Osteoblast (primary cell): ENCODE data around the gene CLDN15. TPM values are rescaled to one million over a fixed set of nuclear protein-coding genes. Genes with fewer than 3 reads are reported as not detected.

Experiments used
- DNase-seq: peaks from one replicate; pipeline ENCODE4 v3.0.0; 2011; ENCODE audit warnings: low spot score, mixed read lengths; ENCODE audit not compliant: insufficient read length; ENCODE audit errors: missing footprints
- H2AFZ ChIP-seq: 2 replicates; pipeline ENCODE4 v1.6.0; 2011; ENCODE audit warnings: mild to moderate bottlenecking, low read length
- H3K27ac ChIP-seq: 2 replicates; pipeline ENCODE4 v1.5.1; 2011; ENCODE audit warnings: mild to moderate bottlenecking, low read depth, low read length, moderate library complexity
- H3K27me3 ChIP-seq: 2 replicates; pipeline ENCODE4 v1.6.0; 2012; ENCODE audit warnings: mild to moderate bottlenecking, control low read depth, inconsistent platforms, low read length, moderate library complexity; ENCODE audit not compliant: insufficient read depth
- H3K36me3 ChIP-seq: 2 replicates; pipeline ENCODE4 v1.5.1; 2011; ENCODE audit warnings: mild to moderate bottlenecking, low read length, control low read depth, moderate library complexity; ENCODE audit not compliant: insufficient read depth
- H3K4me1 ChIP-seq: 2 replicates; pipeline ENCODE4 v1.5.1; 2011; ENCODE audit warnings: mild to moderate bottlenecking, low read length, control low read depth, moderate library complexity; ENCODE audit not compliant: insufficient read depth
- H3K4me2 ChIP-seq: 2 replicates; pipeline ENCODE4 v1.6.0; 2011; ENCODE audit warnings: mild to moderate bottlenecking, low read length; ENCODE audit not compliant: insufficient read depth
- H3K4me3 ChIP-seq: fragments of 200-600 bp; sonication (generic); 3 replicates; pipeline ENCODE4 v1.5.1; 2012; ENCODE audit warnings: mild to moderate bottlenecking, low read length, inconsistent platforms; ENCODE audit not compliant: insufficient read depth
- H3K79me2 ChIP-seq: 2 replicates; pipeline ENCODE4 v1.6.0; 2012; ENCODE audit warnings: mild to moderate bottlenecking, low read length, control low read depth, inconsistent platforms; ENCODE audit not compliant: insufficient read depth
- H3K9me3 ChIP-seq: 2 replicates; pipeline ENCODE4 v1.5.1; 2011; ENCODE audit warnings: low read depth, low read length, control low read depth
- H4K20me1 ChIP-seq: 2 replicates; pipeline ENCODE4 v1.6.0; 2012; ENCODE audit warnings: mild to moderate bottlenecking, low read length, control low read depth; ENCODE audit not compliant: insufficient read depth
- total RNA-seq: library from RNA; depleted of rRNA; stranded (reverse); fragments of >200 nt; gene quantifications from 2 replicates; pipeline ENCODE4 v1.2.3, GENCODE V29; 2012
- TF ChIP-seq, protein P1 (sequence below): IDR thresholded peaks from 2 replicates; pipeline ENCODE4 v1.5.1; 2011; ENCODE audit warnings: mild to moderate bottlenecking, low read depth, low read length, moderate library complexity; ENCODE audit errors: extremely low read depth

The CLDN15 gene
- total RNA-seq, 1 donor: 3.3 TPM

DNA sequence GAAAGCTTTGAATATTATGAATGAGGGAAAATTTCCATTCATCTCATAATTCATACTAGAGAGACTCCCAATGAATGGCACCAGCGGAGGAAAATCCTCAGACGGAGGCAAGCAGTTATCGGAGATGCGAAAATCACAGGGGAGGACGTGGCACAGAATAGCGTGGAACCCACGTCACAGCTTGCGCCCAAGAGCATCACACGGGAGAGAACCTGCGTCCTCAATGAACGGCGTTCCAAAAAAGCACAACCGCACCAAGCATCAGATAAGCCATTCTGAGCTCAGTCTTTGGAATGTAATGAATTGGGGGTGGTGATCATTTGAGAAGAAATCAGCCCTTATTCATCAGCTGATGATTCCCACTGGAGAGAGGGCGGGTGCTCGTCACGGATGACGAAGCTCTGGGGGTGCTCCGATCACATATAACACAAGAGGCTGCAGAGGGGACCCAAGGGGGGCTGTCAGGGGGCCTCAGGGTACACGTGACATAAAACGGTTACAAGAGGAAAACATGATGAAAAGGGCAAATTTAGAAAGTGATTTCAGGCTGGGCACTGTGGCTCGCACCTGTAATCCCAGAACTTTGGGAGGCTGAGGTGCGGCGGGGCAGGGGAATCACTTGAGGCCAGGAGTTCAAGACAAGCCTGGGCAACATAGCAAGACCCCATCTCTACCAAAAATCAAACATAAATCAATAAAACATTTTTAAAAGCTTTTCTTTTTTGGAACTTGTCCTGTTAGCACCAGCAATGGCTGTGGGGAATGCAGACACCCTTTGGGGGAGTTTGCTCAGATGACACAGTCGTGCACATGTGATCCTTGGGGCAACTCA is 41.1 kb upstream of the CLDN15 start:
- no peaks in the 10 kb centered on the region for H3K79me2 ChIP-seq
- H4K20me1 ChIP-seq: no peaks in the 10 kb centered on the region
- H3K9me3 ChIP-seq: no peaks in the 10 kb centered on the region
- no peaks in the 10 kb centered on the region for H3K36me3 ChIP-seq
- TF ChIP-seq, protein P1, sequence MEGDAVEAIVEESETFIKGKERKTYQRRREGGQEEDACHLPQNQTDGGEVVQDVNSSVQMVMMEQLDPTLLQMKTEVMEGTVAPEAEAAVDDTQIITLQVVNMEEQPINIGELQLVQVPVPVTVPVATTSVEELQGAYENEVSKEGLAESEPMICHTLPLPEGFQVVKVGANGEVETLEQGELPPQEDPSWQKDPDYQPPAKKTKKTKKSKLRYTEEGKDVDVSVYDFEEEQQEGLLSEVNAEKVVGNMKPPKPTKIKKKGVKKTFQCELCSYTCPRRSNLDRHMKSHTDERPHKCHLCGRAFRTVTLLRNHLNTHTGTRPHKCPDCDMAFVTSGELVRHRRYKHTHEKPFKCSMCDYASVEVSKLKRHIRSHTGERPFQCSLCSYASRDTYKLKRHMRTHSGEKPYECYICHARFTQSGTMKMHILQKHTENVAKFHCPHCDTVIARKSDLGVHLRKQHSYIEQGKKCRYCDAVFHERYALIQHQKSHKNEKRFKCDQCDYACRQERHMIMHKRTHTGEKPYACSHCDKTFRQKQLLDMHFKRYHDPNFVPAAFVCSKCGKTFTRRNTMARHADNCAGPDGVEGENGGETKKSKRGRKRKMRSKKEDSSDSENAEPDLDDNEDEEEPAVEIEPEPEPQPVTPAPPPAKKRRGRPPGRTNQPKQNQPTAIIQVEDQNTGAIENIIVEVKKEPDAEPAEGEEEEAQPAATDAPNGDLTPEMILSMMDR: no peak
- no peak overlapping the region for H3K4me2 ChIP-seq
- no peak for DNase-seq
- peaks cover 16% of the 10 kb centered on the region for H3K27me3 ChIP-seq
- H3K4me1 ChIP-seq: no peaks in the 10 kb centered on the region
- H2AFZ ChIP-seq: no peak overlapping the region
- H3K27ac ChIP-seq: no peak overlapping the region
- no peak overlapping the region for H3K4me3 ChIP-seq

DNA sequence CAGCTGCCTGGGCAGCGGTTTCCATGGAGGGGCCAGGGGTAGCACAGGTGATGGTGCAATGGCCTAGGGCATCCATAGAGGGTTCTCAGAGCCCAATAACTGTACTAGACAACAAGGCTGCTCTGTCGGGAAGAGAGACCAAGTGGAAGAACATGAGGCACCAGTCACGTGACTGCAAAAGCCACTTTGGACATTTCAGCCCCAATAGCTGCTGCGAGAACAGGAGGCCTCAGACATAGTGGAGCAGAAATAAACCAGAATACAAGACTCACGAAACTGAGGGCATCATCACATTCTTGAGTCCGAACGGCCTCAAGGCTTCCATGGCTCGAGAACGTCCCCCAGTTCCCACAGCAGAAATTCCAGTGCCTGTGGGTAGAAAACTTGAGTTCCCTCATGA is 39.6 kb upstream of the CLDN15 start:
- TF ChIP-seq, protein P1: no peak
- Histone ChIP-seq H3K9me3 (no peaks in the 10 kb centered on the region), H3K4me2 (no peak overlapping the region), H3K4me3 (no peak overlapping the region), H3K27me3 (peaks cover 18% of the 10 kb centered on the region), H3K4me1 (no peaks in the 10 kb centered on the region), H3K79me2 (no peaks in the 10 kb centered on the region), H2AFZ (no peak overlapping the region), H4K20me1 (no peaks in the 10 kb centered on the region), H3K36me3 (no peaks in the 10 kb centered on the region), H3K27ac (no peak overlapping the region)
- no peak for DNase-seq

DNA sequence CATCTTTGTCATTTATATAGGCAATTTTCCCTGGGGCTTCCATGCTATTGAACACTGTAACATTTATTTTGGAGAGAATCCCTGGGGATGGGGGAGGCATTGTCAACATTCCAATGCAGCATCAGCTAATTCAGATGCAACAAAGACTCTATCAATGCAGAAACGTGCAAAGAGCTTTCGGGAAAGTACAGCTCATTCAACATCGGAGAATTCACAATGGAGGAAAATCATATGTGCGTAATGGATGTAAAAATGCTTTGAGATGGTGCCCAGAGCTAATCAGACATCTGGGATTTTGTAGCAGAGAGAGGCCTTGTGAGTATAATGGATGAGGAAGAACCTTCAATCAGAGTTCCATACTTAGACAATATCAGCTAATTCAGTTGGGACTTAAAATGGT is 35.6 kb upstream of the CLDN15 start:
- Histone ChIP-seq H4K20me1 (no peaks in the 10 kb centered on the region), H3K9me3 (no peaks in the 10 kb centered on the region), H3K27me3 (peaks cover 18% of the 10 kb centered on the region), H3K36me3 (no peaks in the 10 kb centered on the region), H3K4me2 (no peak overlapping the region), H2AFZ (no peak overlapping the region), H3K4me3 (no peak overlapping the region), H3K79me2 (no peaks in the 10 kb centered on the region), H3K27ac (no peak overlapping the region), H3K4me1 (no peaks in the 10 kb centered on the region)
- no peak for DNase-seq
- TF ChIP-seq, protein P1: no peak

DNA sequence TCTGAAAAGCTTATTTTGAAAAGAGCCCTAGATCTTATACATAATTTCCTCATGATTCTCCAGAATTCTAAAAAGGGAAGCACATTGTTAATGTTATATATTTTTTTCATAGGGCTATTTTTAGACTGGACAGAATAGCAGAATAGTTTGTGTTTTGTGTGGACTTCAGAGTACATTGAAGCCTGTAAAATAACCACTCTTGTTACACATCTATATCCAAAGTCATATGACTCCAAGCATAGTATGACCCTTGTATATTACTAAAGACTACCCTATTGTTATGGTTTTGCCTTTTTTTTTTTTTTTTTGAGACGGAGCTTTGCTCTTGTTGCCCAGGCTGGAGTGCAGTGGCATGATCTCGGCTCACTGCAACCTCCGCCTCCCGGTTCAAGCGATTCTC is 33.4 kb upstream of the CLDN15 start:
- Histone ChIP-seq H3K36me3 (no peaks in the 10 kb centered on the region), H2AFZ (no peak overlapping the region), H3K4me3 (no peak overlapping the region), H3K27me3 (peaks cover 5% of the 10 kb centered on the region), H3K9me3 (no peaks in the 10 kb centered on the region), H3K79me2 (no peaks in the 10 kb centered on the region), H3K4me1 (no peaks in the 10 kb centered on the region), H3K27ac (no peak overlapping the region), H4K20me1 (no peaks in the 10 kb centered on the region), H3K4me2 (no peak overlapping the region)
- TF ChIP-seq, protein P1: no peak
- DNase-seq: no peak
